ENCODE measurements around the gene CMSS1. TPM values are rescaled to one million over a fixed set of nuclear protein-coding genes. Genes with fewer than 3 reads are reported as not detected.
A peak's percentile ranks its signal among the peaks of the same experiment; 100 is the strongest.
"Not testable (repeated sequence)": the region's sequence is repeated elsewhere in the genome, so short reads cannot be mapped to it uniquely, and the experiment has no call there.

The CMSS1 gene
- total and polyA plus RNA-seq, 9 donors, result 14.5 to 54.0 (median 24.9) TPM

DNA sequence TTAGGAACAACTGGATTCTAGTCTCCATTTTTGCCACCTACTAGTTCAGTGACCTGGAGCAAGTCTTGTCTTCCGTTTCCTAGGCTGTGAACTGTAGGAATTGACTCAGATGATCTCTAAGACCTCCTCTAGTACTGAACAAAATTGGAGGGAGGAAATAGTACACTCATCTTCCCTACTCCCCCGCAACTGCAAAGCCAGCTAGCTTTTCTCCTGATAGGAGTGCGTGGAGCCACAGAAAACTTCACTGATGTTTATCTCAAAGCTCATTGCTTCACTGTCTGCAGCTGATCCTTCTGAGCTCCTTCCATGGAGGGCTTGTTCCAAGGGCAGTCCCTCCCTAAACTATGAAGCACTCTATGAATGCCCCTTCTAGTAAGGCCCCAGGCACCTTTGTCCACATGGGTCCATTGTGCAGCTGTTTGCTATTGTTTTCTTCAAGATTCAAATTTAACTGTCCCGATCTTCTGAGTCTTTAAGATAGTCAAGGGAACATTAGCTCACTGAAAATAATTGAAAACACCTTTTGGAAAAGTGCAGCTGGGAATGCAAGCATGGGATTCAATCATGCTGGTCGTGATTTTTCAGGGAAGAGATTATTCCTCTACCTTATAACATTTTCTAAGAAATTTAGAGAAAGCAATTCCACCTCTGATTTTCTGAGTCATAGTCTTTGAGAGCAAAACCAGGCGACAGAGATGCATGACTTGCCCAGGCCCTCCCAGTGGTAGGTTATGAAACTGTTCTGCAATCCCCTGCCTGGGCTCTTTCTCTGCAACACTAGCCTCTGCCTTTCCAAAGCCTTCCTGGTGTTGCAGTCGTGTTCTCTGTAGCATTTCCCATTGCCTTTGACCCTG is 272.4 kb downstream of the CMSS1 start:
- Histone ChIP-seq H3K9me3 (no peaks in the 10 kb centered on the region), H3K27me3 (no peaks in the 10 kb centered on the region), H3K36me3 (no peaks in the 10 kb centered on the region), H3K4me1 (ENCODE audit: insufficient read depth) (peaks cover 5% of the 10 kb centered on the region), H3K4me3 (no peak overlapping the region), H3K27ac (no peak overlapping the region)
- intact Hi-C loops (cut with DNase I), result no loop called here
- TF ChIP-seq POLR2A (IDR thresholded peaks at IDR 0.05), result no peak
- no peak for TF ChIP-seq EP300 (IDR thresholded peaks at IDR 0.05)
- TF ChIP-seq, protein P1, sequence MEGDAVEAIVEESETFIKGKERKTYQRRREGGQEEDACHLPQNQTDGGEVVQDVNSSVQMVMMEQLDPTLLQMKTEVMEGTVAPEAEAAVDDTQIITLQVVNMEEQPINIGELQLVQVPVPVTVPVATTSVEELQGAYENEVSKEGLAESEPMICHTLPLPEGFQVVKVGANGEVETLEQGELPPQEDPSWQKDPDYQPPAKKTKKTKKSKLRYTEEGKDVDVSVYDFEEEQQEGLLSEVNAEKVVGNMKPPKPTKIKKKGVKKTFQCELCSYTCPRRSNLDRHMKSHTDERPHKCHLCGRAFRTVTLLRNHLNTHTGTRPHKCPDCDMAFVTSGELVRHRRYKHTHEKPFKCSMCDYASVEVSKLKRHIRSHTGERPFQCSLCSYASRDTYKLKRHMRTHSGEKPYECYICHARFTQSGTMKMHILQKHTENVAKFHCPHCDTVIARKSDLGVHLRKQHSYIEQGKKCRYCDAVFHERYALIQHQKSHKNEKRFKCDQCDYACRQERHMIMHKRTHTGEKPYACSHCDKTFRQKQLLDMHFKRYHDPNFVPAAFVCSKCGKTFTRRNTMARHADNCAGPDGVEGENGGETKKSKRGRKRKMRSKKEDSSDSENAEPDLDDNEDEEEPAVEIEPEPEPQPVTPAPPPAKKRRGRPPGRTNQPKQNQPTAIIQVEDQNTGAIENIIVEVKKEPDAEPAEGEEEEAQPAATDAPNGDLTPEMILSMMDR (IDR thresholded peaks at IDR 0.05), result no peak
- 70 to 78% (median 77%) methylated on average over 7 of the region's 7 CpGs for WGBS, 3 donors
- DNase-seq, result no peak

DNA sequence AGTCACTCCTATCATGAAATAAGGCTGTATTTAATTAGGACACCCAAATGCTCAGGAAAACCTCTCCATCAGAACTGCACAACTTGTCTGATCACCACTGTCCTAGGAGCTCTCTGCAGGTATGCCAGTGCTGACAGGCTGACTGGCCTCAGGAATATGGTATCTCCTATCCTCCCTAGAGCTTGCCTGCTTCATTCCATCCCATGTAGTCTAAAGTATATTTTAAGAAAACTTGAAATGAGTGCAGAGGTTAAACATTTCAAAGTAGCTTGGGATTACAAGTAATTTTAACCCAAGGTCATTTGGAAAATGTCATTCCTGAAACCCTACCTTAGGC is 273.0 kb downstream of the CMSS1 start:
- H3K36me3 ChIP-seq, result no peaks in the 10 kb centered on the region
- H3K9me3 ChIP-seq, result no peaks in the 10 kb centered on the region
- H3K4me1 ChIP-seq (ENCODE audit: insufficient read depth), result peaks cover 5% of the 10 kb centered on the region
- no peak overlapping the region for H3K27ac ChIP-seq
- no peak overlapping the region for H3K4me3 ChIP-seq
- TF ChIP-seq EP300 (IDR thresholded peaks at IDR 0.05) (no peak), POLR2A (IDR thresholded peaks at IDR 0.05) (no peak)
- TF ChIP-seq, protein P1 (IDR thresholded peaks at IDR 0.05), result no peak
- intact Hi-C loops (cut with DNase I), result no loop called here
- H3K27me3 ChIP-seq, result no peaks in the 10 kb centered on the region
- DNase-seq, result no peak

DNA sequence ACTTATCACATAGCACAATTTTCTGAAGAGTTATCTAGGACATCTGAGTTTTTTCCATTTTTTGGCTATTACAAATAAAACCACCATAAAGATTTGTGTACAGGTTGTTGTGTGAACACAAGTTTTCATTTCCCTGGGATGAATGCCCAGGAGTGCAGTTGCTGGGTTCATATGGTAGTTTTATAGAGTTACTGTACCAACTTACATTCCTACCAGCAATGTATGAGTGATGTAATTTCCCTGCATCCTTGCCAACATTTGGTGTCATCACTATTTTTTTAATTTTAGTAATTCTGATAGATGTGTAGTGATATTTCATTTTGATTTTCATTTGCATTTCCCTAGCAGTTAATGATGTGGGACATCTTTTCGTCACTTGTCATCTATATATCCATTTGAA is 276.2 kb downstream of the CMSS1 start:
- Histone ChIP-seq H3K4me3 (no peak overlapping the region), H3K9me3 (no peaks in the 10 kb centered on the region), H3K27ac (no peak overlapping the region), H3K27me3 (no peaks in the 10 kb centered on the region), H3K36me3 (no peaks in the 10 kb centered on the region), H3K4me1 (ENCODE audit: insufficient read depth) (peaks cover 12% of the 10 kb centered on the region)
- TF ChIP-seq EP300 (IDR thresholded peaks at IDR 0.05) (no peak), POLR2A (IDR thresholded peaks at IDR 0.05) (no peak)
- TF ChIP-seq, protein P1 (IDR thresholded peaks at IDR 0.05), result no peak
- no peak for DNase-seq
- WGBS, 3 donors, result 96 to 98% (median 97%) methylated on average over 1 of the region's 1 CpG
- intact Hi-C loops (cut with DNase I), result no loop called here

DNA sequence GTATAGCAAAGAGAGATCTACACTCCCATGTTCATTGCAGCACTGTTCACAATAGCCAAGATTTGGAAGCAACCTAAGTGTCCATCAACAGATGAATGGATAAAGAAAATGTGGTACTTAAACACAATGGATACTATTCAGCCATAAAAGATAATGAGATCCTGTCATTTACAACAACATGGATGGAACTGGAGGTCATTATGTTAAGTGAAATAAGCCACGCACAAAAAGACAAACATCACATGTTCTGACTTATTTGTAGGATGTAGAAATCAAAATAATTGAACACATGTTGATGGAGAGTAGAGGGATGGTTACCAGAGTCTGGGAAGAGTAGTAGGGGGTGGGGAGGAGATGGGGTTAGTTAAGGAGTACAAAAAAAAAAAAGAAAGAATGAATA is 278.6 kb downstream of the CMSS1 start:
- H3K36me3 ChIP-seq; H3K4me3 ChIP-seq; DNase-seq; H3K27ac ChIP-seq; H3K4me1 ChIP-seq (ENCODE audit: insufficient read depth); intact Hi-C loops (cut with DNase I); H3K9me3 ChIP-seq; H3K27me3 ChIP-seq: not testable (repeated sequence)
- WGBS, 3 donors, result 89 to 95% (median 94%) methylated on average over 1 of the region's 1 CpG

DNA sequence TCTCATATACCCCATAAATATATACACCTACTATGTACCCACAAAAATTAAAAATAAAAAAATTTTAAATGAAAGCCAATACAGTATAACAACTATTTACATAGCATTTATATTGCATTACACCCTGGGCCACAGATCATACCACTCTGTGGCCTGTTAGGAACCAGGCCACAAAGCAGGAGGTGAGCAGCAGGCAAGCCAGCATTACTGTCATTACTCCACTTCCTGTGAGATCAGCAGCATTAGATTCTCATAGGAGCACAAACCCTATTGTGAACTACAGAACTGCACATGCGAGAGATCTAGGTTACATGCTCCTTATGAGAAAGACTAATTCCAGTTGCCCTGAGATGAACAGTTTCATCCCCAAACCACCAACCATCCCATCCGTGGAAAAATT is 279.2 kb downstream of the CMSS1 start:
- Histone ChIP-seq H3K4me3 (no peak overlapping the region), H3K36me3 (no peaks in the 10 kb centered on the region), H3K9me3 (no peaks in the 10 kb centered on the region), H3K27me3 (no peaks in the 10 kb centered on the region), H3K27ac (peak overlapping the region in 1 of 2 donors; percentile 30), H3K4me1 (ENCODE audit: insufficient read depth) (peaks cover 8% of the 10 kb centered on the region)
- DNase-seq, result no peak
- TF ChIP-seq POLR2A (IDR thresholded peaks at IDR 0.05), result no peak
- TF ChIP-seq, protein P1 (IDR thresholded peaks at IDR 0.05), result no peak
- no peak for TF ChIP-seq EP300 (IDR thresholded peaks at IDR 0.05)
- WGBS, 3 donors, result 94 to 97% (median 95%) methylated on average over 2 of the region's 2 CpGs
- intact Hi-C loops (cut with DNase I), result no loop called here
